ENCODE measurements around the gene ANKRD18A. TPM values are rescaled to one million over a fixed set of nuclear protein-coding genes. Genes with fewer than 3 reads are reported as not detected.
"Not testable (repeated sequence)": the region's sequence is repeated elsewhere in the genome, so short reads cannot be mapped to it uniquely, and the experiment has no call there.

Gene ANKRD18A
- polyA plus RNA-seq, 1 donor from 2014 or later = 0.45 TPM

- H2AFZ ChIP-seq (ENCODE audit: low read depth, low read length); H3K4me2 ChIP-seq (ENCODE audit: low read length); H3K36me3 ChIP-seq (ENCODE audit: insufficient read depth, low read length); H4K20me1 ChIP-seq (ENCODE audit: insufficient read depth); H3K27me3 ChIP-seq (ENCODE audit: insufficient read depth, low read depth, low read length); H3K27ac ChIP-seq (ENCODE audit: low read length); H3K9me3 ChIP-seq (ENCODE audit: low read length); H3K9me2 ChIP-seq (ENCODE audit: insufficient read depth, low read length); H3K9ac ChIP-seq (ENCODE audit: low read length); H3K79me2 ChIP-seq (replicated peaks; ENCODE audit: insufficient read depth, low read length); H3K4me3 ChIP-seq (ENCODE audit: low read length); H3F3A ChIP-seq (ENCODE audit: insufficient read depth, low read length, poor library complexity, severe bottlenecking): not testable (repeated sequence)
These were observed 22.2 kb downstream of the ANKRD18A start for GRCh38 chr9:38598029-38598745.

GRCh38 chr9:38595117-38595516 lies 25.3 kb downstream of the ANKRD18A start:
- H3K4me2 ChIP-seq (ENCODE audit: low read length); H3K9me3 ChIP-seq (ENCODE audit: low read length); H3K79me2 ChIP-seq (replicated peaks; ENCODE audit: insufficient read depth, low read length); H3K27me3 ChIP-seq (ENCODE audit: insufficient read depth, low read depth, low read length); H3K36me3 ChIP-seq (ENCODE audit: insufficient read depth, low read length); H3K9me2 ChIP-seq (ENCODE audit: insufficient read depth, low read length); H3F3A ChIP-seq (ENCODE audit: insufficient read depth, low read length, poor library complexity, severe bottlenecking); H3K27ac ChIP-seq (ENCODE audit: low read length); H3K4me3 ChIP-seq (ENCODE audit: low read length); H2AFZ ChIP-seq (ENCODE audit: low read depth, low read length); H3K9ac ChIP-seq (ENCODE audit: low read length); H4K20me1 ChIP-seq (ENCODE audit: insufficient read depth): not testable (repeated sequence)

GRCh38 chr9:38591346-38592063 lies 28.9 kb downstream of the ANKRD18A start:
- not testable (repeated sequence) for H3K9ac ChIP-seq (ENCODE audit: low read length); H3K79me2 ChIP-seq (replicated peaks; ENCODE audit: insufficient read depth, low read length); H3K9me2 ChIP-seq (ENCODE audit: insufficient read depth, low read length); H3K4me2 ChIP-seq (ENCODE audit: low read length); H3K27ac ChIP-seq (ENCODE audit: low read length); H3K36me3 ChIP-seq (ENCODE audit: insufficient read depth, low read length); H2AFZ ChIP-seq (ENCODE audit: low read depth, low read length); H3K27me3 ChIP-seq (ENCODE audit: insufficient read depth, low read depth, low read length); H4K20me1 ChIP-seq (ENCODE audit: insufficient read depth); H3F3A ChIP-seq (ENCODE audit: insufficient read depth, low read length, poor library complexity, severe bottlenecking); H3K4me3 ChIP-seq (ENCODE audit: low read length); H3K9me3 ChIP-seq (ENCODE audit: low read length)

GRCh38 chr9:38583765-38584164 lies 36.6 kb downstream of the ANKRD18A start:
- H3K9ac ChIP-seq (ENCODE audit: low read length); H3K4me3 ChIP-seq (ENCODE audit: low read length); H3K27me3 ChIP-seq (ENCODE audit: insufficient read depth, low read depth, low read length); H4K20me1 ChIP-seq (ENCODE audit: insufficient read depth); H2AFZ ChIP-seq (ENCODE audit: low read depth, low read length); H3K4me2 ChIP-seq (ENCODE audit: low read length); H3F3A ChIP-seq (ENCODE audit: insufficient read depth, low read length, poor library complexity, severe bottlenecking); H3K9me2 ChIP-seq (ENCODE audit: insufficient read depth, low read length); H3K36me3 ChIP-seq (ENCODE audit: insufficient read depth, low read length); H3K9me3 ChIP-seq (ENCODE audit: low read length); H3K27ac ChIP-seq (ENCODE audit: low read length); H3K79me2 ChIP-seq (replicated peaks; ENCODE audit: insufficient read depth, low read length): not testable (repeated sequence)

GRCh38 chr9:38580112-38580511 lies 40.3 kb downstream of the ANKRD18A start:
- H3K9me3 ChIP-seq (ENCODE audit: low read length); H2AFZ ChIP-seq (ENCODE audit: low read depth, low read length); H3K36me3 ChIP-seq (ENCODE audit: insufficient read depth, low read length); H3F3A ChIP-seq (ENCODE audit: insufficient read depth, low read length, poor library complexity, severe bottlenecking); H3K9me2 ChIP-seq (ENCODE audit: insufficient read depth, low read length); H3K79me2 ChIP-seq (replicated peaks; ENCODE audit: insufficient read depth, low read length); H3K27me3 ChIP-seq (ENCODE audit: insufficient read depth, low read depth, low read length); H3K27ac ChIP-seq (ENCODE audit: low read length); H3K9ac ChIP-seq (ENCODE audit: low read length); H3K4me2 ChIP-seq (ENCODE audit: low read length); H4K20me1 ChIP-seq (ENCODE audit: insufficient read depth); H3K4me3 ChIP-seq (ENCODE audit: low read length): not testable (repeated sequence)

GRCh38 chr9:38576181-38576580 lies 44.2 kb downstream of the ANKRD18A start:
- H3K79me2 ChIP-seq (replicated peaks; ENCODE audit: insufficient read depth, low read length); H3K27ac ChIP-seq (ENCODE audit: low read length); H4K20me1 ChIP-seq (ENCODE audit: insufficient read depth); H3K4me2 ChIP-seq (ENCODE audit: low read length); H3F3A ChIP-seq (ENCODE audit: insufficient read depth, low read length, poor library complexity, severe bottlenecking); H3K4me3 ChIP-seq (ENCODE audit: low read length); H3K36me3 ChIP-seq (ENCODE audit: insufficient read depth, low read length); H3K9ac ChIP-seq (ENCODE audit: low read length); H3K27me3 ChIP-seq (ENCODE audit: insufficient read depth, low read depth, low read length); H2AFZ ChIP-seq (ENCODE audit: low read depth, low read length); H3K9me3 ChIP-seq (ENCODE audit: low read length); H3K9me2 ChIP-seq (ENCODE audit: insufficient read depth, low read length): not testable (repeated sequence)

- H3K9me3 ChIP-seq (ENCODE audit: low read length); H3K27ac ChIP-seq (ENCODE audit: low read length); H3K4me3 ChIP-seq (ENCODE audit: low read length); H3K27me3 ChIP-seq (ENCODE audit: insufficient read depth, low read depth, low read length); H4K20me1 ChIP-seq (ENCODE audit: insufficient read depth); H2AFZ ChIP-seq (ENCODE audit: low read depth, low read length); H3K36me3 ChIP-seq (ENCODE audit: insufficient read depth, low read length); H3K9ac ChIP-seq (ENCODE audit: low read length); H3K4me2 ChIP-seq (ENCODE audit: low read length); H3F3A ChIP-seq (ENCODE audit: insufficient read depth, low read length, poor library complexity, severe bottlenecking); H3K79me2 ChIP-seq (replicated peaks; ENCODE audit: insufficient read depth, low read length); H3K9me2 ChIP-seq (ENCODE audit: insufficient read depth, low read length): not testable (repeated sequence)
These were observed 54.3 kb downstream of the ANKRD18A start for GRCh38 chr9:38566048-38566447.

GRCh38 chr9:38565178-38565577 lies 55.2 kb downstream of the ANKRD18A start:
- H3K79me2 ChIP-seq (replicated peaks; ENCODE audit: insufficient read depth, low read length); H3K9ac ChIP-seq (ENCODE audit: low read length); H3K9me2 ChIP-seq (ENCODE audit: insufficient read depth, low read length); H3K27ac ChIP-seq (ENCODE audit: low read length); H4K20me1 ChIP-seq (ENCODE audit: insufficient read depth); H3K36me3 ChIP-seq (ENCODE audit: insufficient read depth, low read length); H3K9me3 ChIP-seq (ENCODE audit: low read length); H2AFZ ChIP-seq (ENCODE audit: low read depth, low read length); H3K27me3 ChIP-seq (ENCODE audit: insufficient read depth, low read depth, low read length); H3K4me3 ChIP-seq (ENCODE audit: low read length); H3K4me2 ChIP-seq (ENCODE audit: low read length); H3F3A ChIP-seq (ENCODE audit: insufficient read depth, low read length, poor library complexity, severe bottlenecking): not testable (repeated sequence)

Data from neural cell (in vitro differentiated cells).